Stimulated activated CD4-positive, alpha-beta T cell treated with anti-CD3 and anti-CD28 coated beads, Interleukin-1b, Interleukin-23, amount 100 ng/mL, for 4 hours (primary cell): ENCODE results near the gene BMP10.

Experiments
- DNase-seq, 2 donors: peaks; one replicate each; pipeline ENCODE4 v3.0.0-alpha.2; 2020; ENCODE audit warnings: low read depth in 2 of 2

BMP10 gene

GRCh38 chr2:68817306-68817705 is 53.9 kb downstream of the BMP10 start:
- no peak for DNase-seq
